HG02678 (cell line): ENCODE data around the gene ZMPSTE24.

ENCODE experiments used
- ATAC-seq: cut with Tn5 transposase; IDR thresholded peaks from one replicate; pipeline ENCODE4 v1.9.1; 2021; ENCODE audit warnings: mild to moderate bottlenecking, moderate library complexity; ENCODE audit not compliant: unreplicated experiment

ZMPSTE24 gene

GRCh38 chr1:40257313-40257687 is 736 bp upstream of the ZMPSTE24 start:
- ATAC-seq = no peak

GRCh38 chr1:40258445-40258769 is 371 bp downstream of the ZMPSTE24 start:
- no peak for ATAC-seq

- ATAC-seq = no peak
These were observed 6.3 kb downstream of the ZMPSTE24 start for GRCh38 chr1:40264354-40264781.

GRCh38 chr1:40265298-40265697 is 7.3 kb downstream of the ZMPSTE24 start:
- no peak for ATAC-seq

GRCh38 chr1:40265919-40266318 is 7.9 kb downstream of the ZMPSTE24 start:
- no peak for ATAC-seq

- no peak for ATAC-seq
These were observed 8.9 kb downstream of the ZMPSTE24 start for GRCh38 chr1:40266786-40267535.

GRCh38 chr1:40267767-40268187 is 9.7 kb downstream of the ZMPSTE24 start:
- ATAC-seq = no peak

- no peak for ATAC-seq
These were observed 10.2 kb downstream of the ZMPSTE24 start for GRCh38 chr1:40268211-40268610.

- ATAC-seq = no peak
These were observed 12.3 kb downstream of the ZMPSTE24 start for GRCh38 chr1:40270152-40270834.

- no peak for ATAC-seq
These were observed 14.7 kb downstream of the ZMPSTE24 start for GRCh38 chr1:40272653-40273213.

GRCh38 chr1:40273547-40274166 is 15.6 kb downstream of the ZMPSTE24 start:
- no peak for ATAC-seq

GRCh38 chr1:40274331-40274730 is 16.3 kb downstream of the ZMPSTE24 start:
- ATAC-seq = no peak

GRCh38 chr1:40276122-40276521 is 18.1 kb downstream of the ZMPSTE24 start:
- ATAC-seq = no peak

GRCh38 chr1:40281853-40282252 is 23.8 kb downstream of the ZMPSTE24 start:
- no peak for ATAC-seq

- ATAC-seq = no peak
These were observed 33.3 kb downstream of the ZMPSTE24 start for GRCh38 chr1:40291293-40291692.

GRCh38 chr1:40299366-40300248 is 41.6 kb downstream of the ZMPSTE24 start:
- ATAC-seq = no peak

- no peak for ATAC-seq
These were observed 42.2 kb downstream of the ZMPSTE24 start for GRCh38 chr1:40300249-40300567.

GRCh38 chr1:40300651-40301050 is 42.6 kb downstream of the ZMPSTE24 start:
- ATAC-seq = no peak

- no peak for ATAC-seq
These were observed 43.0 kb downstream of the ZMPSTE24 start for GRCh38 chr1:40301066-40301465.

GRCh38 chr1:40301541-40302299 is 43.7 kb downstream of the ZMPSTE24 start:
- ATAC-seq = no peak
